ENCODE measurements around the gene HEYL.

DNA sequence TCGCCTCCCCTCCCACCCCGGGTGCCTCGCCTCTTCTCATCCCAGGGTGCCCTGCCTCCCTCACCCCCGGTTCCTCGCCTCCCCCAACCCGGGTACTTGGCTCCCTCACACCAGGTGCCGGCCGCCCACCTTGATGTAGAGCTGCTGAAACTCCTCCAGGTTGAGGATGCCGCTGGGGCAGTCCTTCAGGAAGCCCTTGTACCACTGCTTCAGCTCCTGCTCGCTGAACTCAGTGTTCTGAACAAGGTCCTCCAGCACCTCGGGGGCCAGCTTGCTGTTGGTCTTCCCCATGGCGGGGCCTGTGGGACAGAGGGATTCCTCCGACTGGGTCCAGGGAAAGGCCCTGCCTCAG lies 44.8 kb upstream of the HEYL start:
- TF ChIP-seq, protein P1, sequence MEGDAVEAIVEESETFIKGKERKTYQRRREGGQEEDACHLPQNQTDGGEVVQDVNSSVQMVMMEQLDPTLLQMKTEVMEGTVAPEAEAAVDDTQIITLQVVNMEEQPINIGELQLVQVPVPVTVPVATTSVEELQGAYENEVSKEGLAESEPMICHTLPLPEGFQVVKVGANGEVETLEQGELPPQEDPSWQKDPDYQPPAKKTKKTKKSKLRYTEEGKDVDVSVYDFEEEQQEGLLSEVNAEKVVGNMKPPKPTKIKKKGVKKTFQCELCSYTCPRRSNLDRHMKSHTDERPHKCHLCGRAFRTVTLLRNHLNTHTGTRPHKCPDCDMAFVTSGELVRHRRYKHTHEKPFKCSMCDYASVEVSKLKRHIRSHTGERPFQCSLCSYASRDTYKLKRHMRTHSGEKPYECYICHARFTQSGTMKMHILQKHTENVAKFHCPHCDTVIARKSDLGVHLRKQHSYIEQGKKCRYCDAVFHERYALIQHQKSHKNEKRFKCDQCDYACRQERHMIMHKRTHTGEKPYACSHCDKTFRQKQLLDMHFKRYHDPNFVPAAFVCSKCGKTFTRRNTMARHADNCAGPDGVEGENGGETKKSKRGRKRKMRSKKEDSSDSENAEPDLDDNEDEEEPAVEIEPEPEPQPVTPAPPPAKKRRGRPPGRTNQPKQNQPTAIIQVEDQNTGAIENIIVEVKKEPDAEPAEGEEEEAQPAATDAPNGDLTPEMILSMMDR (IDR thresholded peaks at IDR 0.05; ENCODE audit: low read length): no peak
- TF ChIP-seq EZH2 (optimal IDR thresholded peaks at IDR 0.05; ENCODE audit: low read depth, low read length) (no peak), EZH2phosphoT487 (IDR thresholded peaks at IDR 0.05; ENCODE audit: low read length) (no peak)

All from MM.1S (cell line).